SK-N-SH (cell line): ENCODE measurements around the gene EIPR1. TPM values are rescaled to one million over a fixed set of nuclear protein-coding genes. Genes with fewer than 3 reads are reported as not detected.

Experiments used
- CTCF ChIA-PET: fragments of 300-600, 350-600 bp; formaldehyde crosslinking; extraction: SDS; loops from one replicate; lab custom pipeline; 2021; lab: Yijun Ruan, JAX
- POLR2A ChIA-PET: fragments of 350-600 bp; sonication (Branson Sonifier 250); formaldehyde crosslinking; extraction: SDS; loops from one replicate; lab custom pipeline; 2020; ENCODE audit warnings: antibody characterized with exemption, inconsistent platforms; lab: Yijun Ruan, JAX
- DNase-seq: peaks from one replicate; pipeline ENCODE4 v3.0.0; 2012
- H2AFZ ChIP-seq: fragments of 200-600 bp; sonication (generic); 2 replicates; pipeline ENCODE4 v1.8.1; 2016; ENCODE audit warnings: antibody characterized with exemption, mild to moderate bottlenecking, low read depth
- H3F3A ChIP-seq: fragments of 200-600 bp; sonication (generic); replicated peaks from 2 replicates; pipeline ENCODE3; 2016; ENCODE audit warnings: antibody characterized with exemption, mild to moderate bottlenecking; ENCODE audit not compliant: insufficient read depth
- H3K27ac ChIP-seq, 2 experiments: fragments of 200-500 bp in 1 of 2; fragments of 200-600 bp in 1 of 2; sonication (Bioruptor generic) in 1 of 2; sonication (generic), shearing (Covaris generic) in 1 of 2; 2 replicates each; pipeline versions ENCODE4 v1.5.1 to v1.6.1; 2014 to 2016; ENCODE audit warnings: low read depth in 2 of 2, inconsistent platforms in 1 of 2, low read length in 1 of 2, mild to moderate bottlenecking in 1 of 2, mixed read lengths in 1 of 2
- H3K27me3 ChIP-seq: fragments of 200-600 bp; sonication (generic), shearing (Covaris generic); 2 replicates; pipeline ENCODE4 v1.6.1; 2016; ENCODE audit warnings: mixed run types; ENCODE audit not compliant: insufficient read depth
- H3K36me3 ChIP-seq, 2 experiments: fragments of 200-500 bp in 1 of 2; fragments of 200-600 bp in 1 of 2; sonication (Bioruptor generic) in 1 of 2; sonication (generic) in 1 of 2; replicated peaks in 1 of 2; 2 replicates each; pipeline versions ENCODE3 to v1.5.1; 2014 to 2016; ENCODE audit warnings: low read length in 1 of 2, mild to moderate bottlenecking in 1 of 2; ENCODE audit not compliant: insufficient read depth in 2 of 2, control insufficient read depth in 1 of 2
- H3K4me1 ChIP-seq, 2 experiments: fragments of 200-500 bp in 1 of 2; fragments of 200-600 bp in 1 of 2; sonication (Bioruptor generic) in 1 of 2; sonication (generic), shearing (Covaris generic) in 1 of 2; 2 replicates each; pipeline versions ENCODE4 v1.5.1 to v1.6.1; 2014 to 2016; ENCODE audit warnings: low read depth in 1 of 2, low read length in 1 of 2, mixed run types in 1 of 2; ENCODE audit not compliant: insufficient read depth in 2 of 2, control insufficient read depth in 1 of 2
- H3K4me2 ChIP-seq: fragments of 200-600 bp; sonication (generic), shearing (Covaris generic); 2 replicates; pipeline ENCODE4 v1.6.1; 2017; ENCODE audit warnings: mixed run types
- H3K4me3 ChIP-seq, 2 experiments: fragments of 200-500 bp in 1 of 2; fragments of 200-600 bp in 1 of 2; sonication (Bioruptor generic) in 1 of 2; sonication (generic), shearing (Covaris generic) in 1 of 2; 2 replicates each; pipeline versions ENCODE4 v1.5.1 to v1.8.1; 2014 to 2016; ENCODE audit warnings: low read depth in 2 of 2, inconsistent platforms in 1 of 2, low read length in 1 of 2, mild to moderate bottlenecking in 1 of 2, mixed read lengths in 1 of 2, moderate library complexity in 1 of 2
- H3K79me2 ChIP-seq: fragments of 200-600 bp; sonication (generic); 2 replicates; pipeline ENCODE4 v1.8.1; 2017; ENCODE audit warnings: mild to moderate bottlenecking; ENCODE audit not compliant: insufficient read depth
- H3K9ac ChIP-seq: fragments of 200-600 bp; sonication (generic); 2 replicates; pipeline ENCODE4 v1.6.1; 2017; ENCODE audit warnings: mixed run types
- H3K9me2 ChIP-seq: fragments of 200-600 bp; sonication (generic); 2 replicates; pipeline ENCODE4 v1.6.1; 2017; ENCODE audit warnings: mixed run types
- H3K9me3 ChIP-seq: fragments of 200-600 bp; sonication (generic); 2 replicates; pipeline ENCODE4 v1.6.1; 2017; ENCODE audit warnings: mixed run types, mild to moderate bottlenecking, moderate library complexity
- H4K20me1 ChIP-seq: fragments of 200-600 bp; sonication (generic); 2 replicates; pipeline ENCODE4 v1.6.1; 2017; ENCODE audit warnings: mild to moderate bottlenecking, mixed run types; ENCODE audit not compliant: insufficient read depth
- CTCF ChIP-seq: fragments of 200-600 bp; sonication (generic); IDR thresholded peaks from 2 replicates; pipeline ENCODE4 v1.6.1; 2017; ENCODE audit warnings: antibody characterized with exemption, mild to moderate bottlenecking, moderate library complexity
- ELF1 ChIP-seq: IDR thresholded peaks from 2 replicates; pipeline ENCODE4 v1.4.0; 2012
- EP300 ChIP-seq, 2 experiments: IDR thresholded peaks; 2 replicates each; pipeline versions ENCODE4 v1.4.0 to v1.6.1; 2012; ENCODE audit warnings: borderline replicate concordance in 1 of 2, low read depth in 1 of 2, low read length in 1 of 2
- EZH2phosphoT487 ChIP-seq: fragments of 200-600 bp; sonication (generic); IDR thresholded peaks from 2 replicates; pipeline ENCODE4 v1.6.1; 2017; ENCODE audit warnings: low read depth, mixed run types, mild to moderate bottlenecking, antibody characterized with exemption, moderate library complexity, borderline replicate concordance
- FOSL2 ChIP-seq: IDR thresholded peaks from 2 replicates; pipeline ENCODE4 v1.4.0; 2012; ENCODE audit warnings: low read depth, mild to moderate bottlenecking, moderate library complexity, borderline replicate concordance
- GABPA ChIP-seq: IDR thresholded peaks from 2 replicates; pipeline ENCODE4 v1.4.0; 2012; ENCODE audit warnings: low read depth, mild to moderate bottlenecking
- GATA2 ChIP-seq: sonication (generic); formaldehyde crosslinking; IDR thresholded peaks from 2 replicates; pipeline ENCODE4 v1.5.0; 2020; ENCODE audit warnings: mild to moderate bottlenecking, missing genetic modification reagents
- IRF3 ChIP-seq: fragments of 150-350 bp; IDR thresholded peaks from 2 replicates; pipeline ENCODE4 v1.6.1; 2016; ENCODE audit warnings: mild to moderate bottlenecking, low read depth, low read length
- JUND ChIP-seq: IDR thresholded peaks from 2 replicates; pipeline ENCODE4 v1.4.0; 2012
- MEF2A ChIP-seq: IDR thresholded peaks from 2 replicates; pipeline ENCODE4 v1.4.0; 2012; ENCODE audit warnings: low read depth, borderline replicate concordance
- NRF1 ChIP-seq: IDR thresholded peaks from 2 replicates; pipeline ENCODE4 v1.6.1; 2012; ENCODE audit warnings: low read depth, mild to moderate bottlenecking, low read length
- PBX3 ChIP-seq: IDR thresholded peaks from 2 replicates; pipeline ENCODE4; 2012
- POLR2AphosphoS5 ChIP-seq: IDR thresholded peaks from 2 replicates; pipeline ENCODE4 v1.6.1; 2012; ENCODE audit warnings: low read depth, low read length
- RAD21 ChIP-seq: IDR thresholded peaks from 2 replicates; pipeline ENCODE4 v1.6.1; 2012; ENCODE audit warnings: mild to moderate bottlenecking, low read length
- RCOR1 ChIP-seq: fragments of 150-350 bp; IDR thresholded peaks from 2 replicates; pipeline ENCODE4 v1.6.1; 2017; ENCODE audit warnings: antibody characterized with exemption, low read length
- RFX5 ChIP-seq: IDR thresholded peaks from 2 replicates; pipeline ENCODE4 v1.6.1; 2012; ENCODE audit warnings: mild to moderate bottlenecking, improper control_type of control experiment, low read length
- RXRA ChIP-seq: IDR thresholded peaks from 2 replicates; pipeline ENCODE4 v1.4.0; 2012; ENCODE audit warnings: low read depth, mild to moderate bottlenecking, borderline replicate concordance
- TAF1 ChIP-seq: IDR thresholded peaks from 2 replicates; pipeline ENCODE4 v1.6.1; 2012; ENCODE audit warnings: low read depth, mild to moderate bottlenecking, low read length, moderate library complexity, borderline replicate concordance
- TCF12 ChIP-seq: IDR thresholded peaks from 2 replicates; pipeline ENCODE4 v1.4.0; 2012
- TEAD4 ChIP-seq: IDR thresholded peaks from 2 replicates; pipeline ENCODE4 v1.4.0; 2012; ENCODE audit warnings: mild to moderate bottlenecking, borderline replicate concordance; ENCODE audit not compliant: insufficient read depth
- USF1 ChIP-seq: IDR thresholded peaks from 2 replicates; pipeline ENCODE4 v1.4.0; 2012; ENCODE audit warnings: low read depth, borderline replicate concordance
- YY1 ChIP-seq: IDR thresholded peaks from 2 replicates; pipeline ENCODE4 v1.4.0; 2012; ENCODE audit warnings: low read depth, mild to moderate bottlenecking
- WGBS: methylation state at CpG from one replicate; pipeline ENCODE4 v1.1.6; 2017; ENCODE audit warnings: low lambda C conversion rate; 5-methylcytosine and 5-hydroxymethylcytosine counted together
- polyA plus RNA-seq, 3 experiments: library from polyadenylated mRNA; depleted of rRNA; stranded (reverse); fragments of >200 nt; gene quantifications; 2 replicates each; pipeline ENCODE4 v1.2.3, GENCODE V29; 2012

EIPR1 gene
- polyA plus RNA-seq, 1 of the 3 experiments (the other 2 are of a cell fraction) = 85.9 TPM

GRCh38 chr2:3143602-3144001, 234.0 kb downstream of the EIPR1 start:
- H3K27me3 ChIP-seq = no peaks in the 10 kb centered on the region
- H3K9ac ChIP-seq = no peak overlapping the region
- H3K9me2 ChIP-seq = no peaks in the 10 kb centered on the region
- POLR2A ChIA-PET = no interaction called here
- H3K36me3 ChIP-seq = no peaks in the 10 kb centered on the region
- no peak for DNase-seq
- CTCF ChIA-PET = interaction anchor here (1.3 kb wide), 1 partner anchor 25 kb away, joined by 3 read pairs; no protein-coding TSS in a partner anchor
- no peaks in the 10 kb centered on the region for H4K20me1 ChIP-seq
- no peak overlapping the region for H3K4me2 ChIP-seq
- H3K27ac ChIP-seq = no peak overlapping the region
- H3K9me3 ChIP-seq = no peaks in the 10 kb centered on the region
- no peak for TF ChIP-seq ELF1
- no peak for TF ChIP-seq GATA2 (CRISPR knock-in tag)
- no peak for TF ChIP-seq RFX5
- TF ChIP-seq USF1 = no peak
- TF ChIP-seq CTCF = no peak
- no peak for TF ChIP-seq RCOR1
- no peak for TF ChIP-seq RXRA
- no peak for TF ChIP-seq TEAD4
- TF ChIP-seq RAD21 = no peak
- TF ChIP-seq IRF3 = no peak
- TF ChIP-seq FOSL2 = no peak
- no peak for TF ChIP-seq TCF12
- no peak for TF ChIP-seq NRF1
- TF ChIP-seq JUND = no peak
- H3F3A ChIP-seq = no peaks in the 10 kb centered on the region
- no peaks in the 10 kb centered on the region for H3K79me2 ChIP-seq
- 71% methylated on average over 8 of the region's 8 CpGs for WGBS
- no peak overlapping the region for H2AFZ ChIP-seq
- peaks cover 0 to 13% of the 10 kb centered on the region in 2 experiments; a peak in 1 of 4 replicates for H3K4me1 ChIP-seq
- no peak overlapping the region for H3K4me3 ChIP-seq

- Histone ChIP-seq H3K4me2 (no peak overlapping the region), H3K27ac (no peak overlapping the region), H3K27me3 (no peaks in the 10 kb centered on the region), H2AFZ (no peak overlapping the region), H3K4me3 (no peak overlapping the region), H3K79me2 (no peaks in the 10 kb centered on the region), H4K20me1 (no peaks in the 10 kb centered on the region), H3K9me3 (no peaks in the 10 kb centered on the region), H3K9me2 (no peaks in the 10 kb centered on the region), H3K36me3 (no peaks in the 10 kb centered on the region), H3K4me1 (peaks cover 0 to 13% of the 10 kb centered on the region in 2 experiments; a peak in 1 of 4 replicates), H3F3A (no peaks in the 10 kb centered on the region), H3K9ac (no peak overlapping the region)
- POLR2A ChIA-PET = no interaction called here
- DNase-seq = no peak
- WGBS = 80% methylated on average over 18 of the region's 18 CpGs
- CTCF ChIA-PET = no interaction called here
- no peak for TF ChIP-seq MEF2A
- TF ChIP-seq YY1 = no peak
- no peak for TF ChIP-seq EP300 (IDR thresholded peaks at IDR 0.05; ENCODE audit: borderline replicate concordance in 1 of 2, low read depth in 1 of 2, low read length in 1 of 2)
- TF ChIP-seq RFX5 = no peak
- TF ChIP-seq EZH2phosphoT487 = no peak
- no peak for TF ChIP-seq GABPA
- TF ChIP-seq TCF12 = no peak
- no peak for TF ChIP-seq USF1
- TF ChIP-seq PBX3 = no peak
- TF ChIP-seq TAF1 = no peak
- no peak for TF ChIP-seq POLR2AphosphoS5
- TF ChIP-seq IRF3 = no peak
- no peak for TF ChIP-seq ELF1
These were observed 234.6 kb downstream of the EIPR1 start for GRCh38 chr2:3142961-3143571.
